AG09309 (cell line): ENCODE results near the gene CHRNA4.

Experiments used
- DNase-seq: peaks from one replicate; pipeline ENCODE4 v3.0.0-alpha.2; 2010; ENCODE audit warnings: low read depth
- H3K4me3 ChIP-seq: 2 replicates; pipeline ENCODE4 v1.5.1; 2011; ENCODE audit warnings: mild to moderate bottlenecking, low read depth, low read length, moderate library complexity; ENCODE audit not compliant: control insufficient read depth
- TF ChIP-seq, protein P1 (sequence below): IDR thresholded peaks from 2 replicates; pipeline ENCODE4 v1.5.1; 2011; ENCODE audit warnings: mild to moderate bottlenecking, low read depth, low read length, inconsistent platforms; ENCODE audit not compliant: insufficient read depth, control insufficient read depth; ENCODE audit errors: missing control alignments

CHRNA4 gene

GRCh38 chr20:63351326-63351700 lies 9.8 kb downstream of the CHRNA4 start:
- TF ChIP-seq, protein P1, sequence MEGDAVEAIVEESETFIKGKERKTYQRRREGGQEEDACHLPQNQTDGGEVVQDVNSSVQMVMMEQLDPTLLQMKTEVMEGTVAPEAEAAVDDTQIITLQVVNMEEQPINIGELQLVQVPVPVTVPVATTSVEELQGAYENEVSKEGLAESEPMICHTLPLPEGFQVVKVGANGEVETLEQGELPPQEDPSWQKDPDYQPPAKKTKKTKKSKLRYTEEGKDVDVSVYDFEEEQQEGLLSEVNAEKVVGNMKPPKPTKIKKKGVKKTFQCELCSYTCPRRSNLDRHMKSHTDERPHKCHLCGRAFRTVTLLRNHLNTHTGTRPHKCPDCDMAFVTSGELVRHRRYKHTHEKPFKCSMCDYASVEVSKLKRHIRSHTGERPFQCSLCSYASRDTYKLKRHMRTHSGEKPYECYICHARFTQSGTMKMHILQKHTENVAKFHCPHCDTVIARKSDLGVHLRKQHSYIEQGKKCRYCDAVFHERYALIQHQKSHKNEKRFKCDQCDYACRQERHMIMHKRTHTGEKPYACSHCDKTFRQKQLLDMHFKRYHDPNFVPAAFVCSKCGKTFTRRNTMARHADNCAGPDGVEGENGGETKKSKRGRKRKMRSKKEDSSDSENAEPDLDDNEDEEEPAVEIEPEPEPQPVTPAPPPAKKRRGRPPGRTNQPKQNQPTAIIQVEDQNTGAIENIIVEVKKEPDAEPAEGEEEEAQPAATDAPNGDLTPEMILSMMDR: no peak
- H3K4me3 ChIP-seq: no peak overlapping the region
- no peak for DNase-seq

- no peak overlapping the region for H3K4me3 ChIP-seq
- TF ChIP-seq, protein P1: no peak
- DNase-seq: no peak
Measured at GRCh38 chr20:63350597-63351325, 10.4 kb downstream of the CHRNA4 start.

- no peak overlapping the region for H3K4me3 ChIP-seq
- no peak for DNase-seq
- TF ChIP-seq, protein P1: no peak
Measured at GRCh38 chr20:63350196-63350595, 11.0 kb downstream of the CHRNA4 start.

GRCh38 chr20:63349516-63349895 lies 11.6 kb downstream of the CHRNA4 start:
- DNase-seq: no peak
- TF ChIP-seq, protein P1: no peak
- no peak overlapping the region for H3K4me3 ChIP-seq

DNA sequence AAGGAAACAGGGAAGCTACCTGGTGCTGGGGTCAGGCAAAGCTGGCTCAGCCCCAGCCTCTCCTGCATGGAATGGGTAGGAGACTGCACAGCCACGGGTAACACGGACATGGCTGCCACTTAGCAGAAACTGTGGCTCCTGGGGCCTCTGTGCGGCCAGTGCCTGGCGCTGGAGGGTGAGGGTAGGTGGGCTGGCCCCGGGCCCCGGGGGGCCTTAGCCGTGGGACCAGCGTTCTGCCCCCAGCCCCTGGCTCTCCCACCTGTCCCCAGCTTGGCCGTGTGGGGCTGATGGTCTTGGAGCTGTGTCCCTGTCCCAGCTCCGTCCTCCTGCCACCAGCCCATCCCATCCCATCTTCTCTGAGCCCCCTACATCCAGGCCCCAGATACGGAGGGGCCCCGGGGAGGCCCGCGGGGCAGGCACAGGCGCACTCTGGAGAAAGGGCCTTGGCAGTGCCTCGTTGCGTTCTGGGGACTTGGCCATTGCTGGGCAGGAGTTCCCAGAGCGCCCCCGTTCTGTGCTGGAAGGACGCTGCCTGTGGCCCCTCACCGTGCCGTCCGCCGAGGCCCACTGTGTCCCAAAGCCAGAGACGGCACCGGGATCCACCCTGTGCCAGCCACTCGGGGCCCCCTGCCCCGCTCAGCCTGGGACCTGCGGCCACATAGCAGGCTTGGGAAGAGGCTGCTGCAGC lies 12.2 kb downstream of the CHRNA4 start:
- no peak overlapping the region for H3K4me3 ChIP-seq
- DNase-seq: no peak
- TF ChIP-seq, protein P1: no peak

- DNase-seq: no peak
- TF ChIP-seq, protein P1: no peak
- no peak overlapping the region for H3K4me3 ChIP-seq
Measured at GRCh38 chr20:63347950-63348827, 13.0 kb downstream of the CHRNA4 start.
